K562 (cell line): ENCODE results near the gene C1orf74. TPM values are rescaled to one million over a fixed set of nuclear protein-coding genes. Genes with fewer than 3 reads are reported as not detected.

Experiments
- CHCHD3 ChIP-seq: fragments of 250-450 bp; sonication (Bioruptor Pico); IDR thresholded peaks from 2 replicates; pipeline ENCODE4 v2.1.2; 2022; ENCODE audit warnings: mild to moderate bottlenecking
- E4F1 ChIP-seq: fragments of 250-450 bp; sonication (Bioruptor Pico); IDR thresholded peaks from 2 replicates; pipeline ENCODE4 v1.5.0; 2021; ENCODE audit warnings: mild to moderate bottlenecking, borderline replicate concordance
- HSF4 ChIP-seq: fragments of 250-450 bp; sonication (Bioruptor Pico); IDR thresholded peaks from 2 replicates; pipeline ENCODE4 v2.1.2; 2022; ENCODE audit warnings: mild to moderate bottlenecking, moderate library complexity, borderline replicate concordance
- SMAD2 ChIP-seq: fragments of 150-350 bp; IDR thresholded peaks from 2 replicates; pipeline ENCODE4 v1.6.1; 2014; ENCODE audit warnings: low read depth, mild to moderate bottlenecking, low read length
- SNRNP70 ChIP-seq: fragments of 200-400 bp; formaldehyde crosslinking; optimal IDR thresholded peaks from 2 replicates; pipeline ENCODE3; 2017; ENCODE audit warnings: low read depth, low read length
- TEAD1 ChIP-seq, 2 experiments: fragments of 450-650 bp in 1 of 2; sonication (generic) in 1 of 2; formaldehyde crosslinking; IDR thresholded peaks; 2 replicates each; pipeline versions ENCODE4 v1.4.0 to v1.8.0; 2020 to 2022; ENCODE audit warnings: mild to moderate bottlenecking in 2 of 2, missing genetic modification reagents in 1 of 2
- TGIF2 ChIP-seq: sonication (generic); formaldehyde crosslinking; IDR thresholded peaks from 2 replicates; pipeline ENCODE4 v1.8.1; 2022; ENCODE audit warnings: mild to moderate bottlenecking, missing genetic modification reagents, moderate library complexity
- ZFP1 ChIP-seq: fragments of 450-650 bp; formaldehyde crosslinking; IDR thresholded peaks from 2 replicates; pipeline ENCODE4 v1.4.0; 2020; ENCODE audit warnings: mild to moderate bottlenecking, mixed read lengths
- polyA plus RNA-seq, 8 experiments: library from polyadenylated mRNA; depleted of rRNA in 4 of 8; stranded (reverse) in 5 of 8; unstranded in 3 of 8; fragments of >200 nt; fragmentation: Nextera tagmentation in 2 of 8; fragmentation: Illumina TruSeq in 1 of 8; extraction: Ambion mirVana in 2 of 8; extraction: Trizol in 1 of 8; gene quantifications; 2 replicates each; pipeline versions ENCODE4 v1.2.1 to v1.2.3, GENCODE V29; 2011 to 2014; ENCODE audit warnings: inconsistent platforms in 1 of 8, missing spikeins in 1 of 8
- total RNA-seq, 7 experiments: library from RNA; depleted of rRNA in 6 of 7; stranded (reverse); fragments of >200 nt in 6 of 7; fragmentation: Illumina TruSeq in 2 of 7; extraction: Trizol in 2 of 7; gene quantifications; 2 replicates each; pipeline versions ENCODE4 v1.2.1 to v1.2.3, GENCODE V29; 2011 to 2021; ENCODE audit warnings: low replicate concordance in 1 of 7
- TF ChIP-seq, protein P1 (sequence below): fragments of 250-450 bp; sonication (Bioruptor Pico); IDR thresholded peaks from 2 replicates; pipeline ENCODE4 v1.9.0; 2021; ENCODE audit warnings: mild to moderate bottlenecking
- TF ChIP-seq, protein P2 (sequence below): fragments of 250-450 bp; sonication (Bioruptor Pico); IDR thresholded peaks from 2 replicates; pipeline ENCODE4 v1.5.1; 2021; ENCODE audit warnings: mild to moderate bottlenecking

Gene C1orf74
- total and polyA plus RNA-seq, 9 of the 15 experiments (the other 6 are each of a cell fraction or from before 2014, with no cell fraction given): 4.0 to 7.6 (median 5.7) TPM

DNA sequence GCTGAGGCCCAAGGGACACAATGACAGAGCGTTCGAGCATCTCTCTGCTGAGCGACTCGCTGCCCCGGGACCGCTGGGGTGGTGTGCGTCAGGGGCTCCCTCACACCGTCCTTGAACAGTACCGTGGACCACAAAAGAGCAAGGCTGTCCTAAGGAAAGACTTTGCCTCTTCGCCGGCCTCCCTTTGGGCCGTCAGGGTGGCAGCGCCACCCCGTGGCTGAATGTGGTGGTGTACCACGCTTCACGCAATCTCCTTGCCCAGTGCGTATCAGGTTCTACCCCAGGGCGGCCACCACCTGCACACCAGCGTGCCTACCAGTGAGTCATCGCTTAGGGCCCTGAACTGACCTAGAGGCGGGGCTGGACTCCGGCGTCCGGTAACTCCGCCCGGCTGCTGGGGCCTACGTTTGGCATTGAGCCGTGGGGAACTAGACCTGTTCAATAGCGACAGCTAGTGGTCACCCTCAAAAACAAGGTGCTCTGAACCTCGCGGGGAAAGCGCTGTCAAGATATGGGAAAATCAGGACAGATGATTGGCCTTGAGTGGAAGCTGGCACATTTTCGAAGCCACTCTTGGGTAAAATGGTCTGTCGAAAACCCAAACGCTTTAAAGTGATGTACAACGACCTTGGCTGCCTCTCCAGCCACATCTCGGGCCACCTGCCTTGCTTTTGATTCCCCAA lies 36.6 kb downstream of the C1orf74 start (continued):
- TF ChIP-seq E4F1 (CRISPR knock-in tag) (no peak), CHCHD3 (CRISPR knock-in tag) (no peak), TGIF2 (no peak), ZFP1 (CRISPR knock-in tag) (no peak), TEAD1 (CRISPR knock-in tag; IDR thresholded peaks at IDR 0.05) (peak in 1 of 2 experiments; percentile 64; a peak in 1 of 4 replicates), HSF4 (no peak), SNRNP70 (no peak), SMAD2 (no peak)
- TF ChIP-seq, protein P1, sequence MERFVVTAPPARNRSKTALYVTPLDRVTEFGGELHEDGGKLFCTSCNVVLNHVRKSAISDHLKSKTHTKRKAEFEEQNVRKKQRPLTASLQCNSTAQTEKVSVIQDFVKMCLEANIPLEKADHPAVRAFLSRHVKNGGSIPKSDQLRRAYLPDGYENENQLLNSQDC (CRISPR knock-in tag): no peak
- TF ChIP-seq, protein P2, sequence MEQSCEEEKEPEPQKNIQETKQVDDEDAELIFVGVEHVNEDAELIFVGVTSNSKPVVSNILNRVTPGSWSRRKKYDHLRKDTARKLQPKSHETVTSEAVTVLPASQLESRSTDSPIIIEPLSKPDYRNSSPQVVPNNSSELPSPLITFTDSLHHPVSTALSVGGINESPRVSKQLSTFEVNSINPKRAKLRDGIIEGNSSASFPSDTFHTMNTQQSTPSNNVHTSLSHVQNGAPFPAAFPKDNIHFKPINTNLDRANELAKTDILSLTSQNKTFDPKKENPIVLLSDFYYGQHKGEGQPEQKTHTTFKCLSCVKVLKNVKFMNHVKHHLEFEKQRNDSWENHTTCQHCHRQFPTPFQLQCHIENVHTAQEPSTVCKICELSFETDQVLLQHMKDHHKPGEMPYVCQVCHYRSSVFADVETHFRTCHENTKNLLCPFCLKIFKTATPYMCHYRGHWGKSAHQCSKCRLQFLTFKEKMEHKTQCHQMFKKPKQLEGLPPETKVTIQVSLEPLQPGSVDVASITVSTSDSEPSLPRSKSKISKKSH: no peak
